Duodenal mucosa (tissue), 2 donors: ENCODE results near the gene IGHMBP2.

Source experiments
- H3K27ac ChIP-seq: one replicate; pipeline ENCODE4 v1.7.0; 2013; ENCODE audit warnings: low read depth, low read length
- H3K27me3 ChIP-seq, 2 donors: one replicate each; pipeline ENCODE4 v1.7.0; 2013; ENCODE audit warnings: low read length in 2 of 2, control low read depth in 1 of 2; ENCODE audit not compliant: insufficient read depth in 2 of 2, control insufficient read depth in 1 of 2
- H3K36me3 ChIP-seq, 2 donors: one replicate each; pipeline ENCODE4 v1.7.0; 2013; ENCODE audit warnings: low read length in 2 of 2, control low read depth in 1 of 2; ENCODE audit not compliant: insufficient read depth in 2 of 2, control insufficient read depth in 1 of 2
- H3K4me1 ChIP-seq, 2 donors: one replicate each; pipeline ENCODE4 v1.7.0; 2013; ENCODE audit warnings: low read length in 2 of 2, control low read depth in 1 of 2; ENCODE audit not compliant: insufficient read depth in 2 of 2, control insufficient read depth in 1 of 2
- H3K4me3 ChIP-seq, 2 donors: one replicate each; pipeline ENCODE4 v1.7.0; 2013; ENCODE audit warnings: low read length in 2 of 2, low read depth in 1 of 2
- H3K9ac ChIP-seq, 2 donors: one replicate each; pipeline ENCODE4 v1.7.0; 2013; ENCODE audit warnings: low read length in 2 of 2, low read depth in 1 of 2
- H3K9me3 ChIP-seq, 2 donors: one replicate each; pipeline ENCODE4 v1.7.0; 2013; ENCODE audit warnings: low read length in 2 of 2, control low read depth in 1 of 2; ENCODE audit not compliant: control insufficient read depth in 1 of 2

Gene IGHMBP2

GRCh38 chr11:68927280-68928135 is 23.8 kb downstream of the IGHMBP2 start:
- no peak overlapping the region for H3K27ac ChIP-seq
- H3K9ac ChIP-seq = no peak overlapping the region
- peaks cover 33 to 75% of the 10 kb centered on the region in 2 donors for H3K36me3 ChIP-seq
- H3K27me3 ChIP-seq = no peaks in the 10 kb centered on the region
- no peak overlapping the region for H3K4me3 ChIP-seq
- H3K4me1 ChIP-seq = no peaks in the 10 kb centered on the region
- peaks cover 13 to 20% of the 10 kb centered on the region in 2 donors for H3K9me3 ChIP-seq

GRCh38 chr11:68928136-68928880 is 24.6 kb downstream of the IGHMBP2 start:
- H3K9ac ChIP-seq = no peak overlapping the region
- H3K4me3 ChIP-seq = no peak overlapping the region
- peaks cover 37 to 80% of the 10 kb centered on the region in 2 donors for H3K36me3 ChIP-seq
- peaks cover 13 to 20% of the 10 kb centered on the region in 2 donors for H3K9me3 ChIP-seq
- no peak overlapping the region for H3K27ac ChIP-seq
- H3K4me1 ChIP-seq = no peaks in the 10 kb centered on the region
- H3K27me3 ChIP-seq = no peaks in the 10 kb centered on the region

GRCh38 chr11:68929135-68929534 is 25.4 kb downstream of the IGHMBP2 start:
- no peaks in the 10 kb centered on the region for H3K27me3 ChIP-seq
- H3K4me1 ChIP-seq = no peaks in the 10 kb centered on the region
- H3K9ac ChIP-seq = no peak overlapping the region
- H3K4me3 ChIP-seq = no peak overlapping the region
- peaks cover 13 to 19% of the 10 kb centered on the region in 2 donors for H3K9me3 ChIP-seq
- no peak overlapping the region for H3K27ac ChIP-seq
- peaks cover 42 to 79% of the 10 kb centered on the region in 2 donors for H3K36me3 ChIP-seq

GRCh38 chr11:68929706-68930570 is 26.2 kb downstream of the IGHMBP2 start:
- Histone ChIP-seq H3K4me3 (no peak overlapping the region), H3K9me3 (peaks cover 10 to 11% of the 10 kb centered on the region in 2 donors), H3K4me1 (no peaks in the 10 kb centered on the region), H3K27ac (no peak overlapping the region), H3K36me3 (peaks cover 38 to 77% of the 10 kb centered on the region in 2 donors), H3K9ac (no peak overlapping the region), H3K27me3 (no peaks in the 10 kb centered on the region)

GRCh38 chr11:68930991-68931855 is 27.5 kb downstream of the IGHMBP2 start:
- H3K27me3 ChIP-seq = no peaks in the 10 kb centered on the region
- H3K27ac ChIP-seq = no peak overlapping the region
- H3K36me3 ChIP-seq = peaks cover 33 to 79% of the 10 kb centered on the region in 2 donors
- no peak overlapping the region for H3K9ac ChIP-seq
- no peak overlapping the region for H3K4me3 ChIP-seq
- no peaks in the 10 kb centered on the region for H3K9me3 ChIP-seq
- H3K4me1 ChIP-seq = no peaks in the 10 kb centered on the region

GRCh38 chr11:68931911-68932310 is 28.2 kb downstream of the IGHMBP2 start:
- Histone ChIP-seq H3K27ac (no peak overlapping the region), H3K4me1 (no peaks in the 10 kb centered on the region), H3K9me3 (no peaks in the 10 kb centered on the region), H3K4me3 (no peak overlapping the region), H3K36me3 (peaks cover 36 to 83% of the 10 kb centered on the region in 2 donors), H3K27me3 (no peaks in the 10 kb centered on the region), H3K9ac (no peak overlapping the region)

GRCh38 chr11:68932358-68932757 is 28.7 kb downstream of the IGHMBP2 start:
- Histone ChIP-seq H3K27me3 (no peaks in the 10 kb centered on the region), H3K9ac (no peak overlapping the region), H3K9me3 (no peaks in the 10 kb centered on the region), H3K27ac (no peak overlapping the region), H3K36me3 (peaks cover 37 to 86% of the 10 kb centered on the region in 2 donors), H3K4me1 (no peaks in the 10 kb centered on the region), H3K4me3 (no peak overlapping the region)

- H3K4me3 ChIP-seq = no peak overlapping the region
- no peaks in the 10 kb centered on the region for H3K27me3 ChIP-seq
- H3K36me3 ChIP-seq = peaks cover 41 to 86% of the 10 kb centered on the region in 2 donors
- H3K9ac ChIP-seq = no peak overlapping the region
- no peaks in the 10 kb centered on the region for H3K4me1 ChIP-seq
- H3K27ac ChIP-seq = no peak overlapping the region
- no peaks in the 10 kb centered on the region for H3K9me3 ChIP-seq
Measured at GRCh38 chr11:68932933-68933577, 29.4 kb downstream of the IGHMBP2 start.
